ENCODE data around the gene SIGLEC10.

DNA sequence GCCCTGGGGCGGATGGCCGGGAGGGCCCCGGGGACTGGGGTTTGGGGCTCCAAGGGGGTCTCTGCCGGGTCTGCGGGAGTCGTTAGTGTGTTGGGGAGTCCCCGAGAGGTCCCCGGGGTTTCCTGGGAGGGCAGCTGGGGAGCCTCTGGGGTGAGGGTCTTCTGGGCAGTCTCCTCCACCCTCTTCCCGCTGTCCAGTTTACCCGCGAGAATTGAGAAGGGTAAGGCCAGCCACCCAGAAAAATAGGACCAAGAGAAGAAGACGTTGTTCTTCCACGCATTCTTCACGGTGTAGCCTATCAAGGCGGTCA lies 50.2 kb downstream of the SIGLEC10 start:
- TF ChIP-seq YY1 (IDR thresholded peaks at IDR 0.05; ENCODE audit: insufficient read depth, insufficient read length), result no peak
- TF ChIP-seq SUZ12 (IDR thresholded peaks at IDR 0.05; ENCODE audit: extremely low read depth, insufficient read depth, insufficient read length), result no peak
- no peak for TF ChIP-seq ZNF274 (IDR thresholded peaks at IDR 0.05; ENCODE audit: low read depth, low read length)

Measured in NT2/D1 (cell line).